COLO668 (cell line): ENCODE results near the gene MUC20.
"Not testable (repeated sequence)": the region's sequence is repeated elsewhere in the genome, so short reads cannot be mapped to it uniquely, and the experiment has no call there.

Experiments
- DNase-seq: peaks from one replicate; lab custom pipeline; 2025; ENCODE audit not compliant: unreplicated experiment; lab: John Stamatoyannopoulos, UW

The MUC20 gene, protein sequence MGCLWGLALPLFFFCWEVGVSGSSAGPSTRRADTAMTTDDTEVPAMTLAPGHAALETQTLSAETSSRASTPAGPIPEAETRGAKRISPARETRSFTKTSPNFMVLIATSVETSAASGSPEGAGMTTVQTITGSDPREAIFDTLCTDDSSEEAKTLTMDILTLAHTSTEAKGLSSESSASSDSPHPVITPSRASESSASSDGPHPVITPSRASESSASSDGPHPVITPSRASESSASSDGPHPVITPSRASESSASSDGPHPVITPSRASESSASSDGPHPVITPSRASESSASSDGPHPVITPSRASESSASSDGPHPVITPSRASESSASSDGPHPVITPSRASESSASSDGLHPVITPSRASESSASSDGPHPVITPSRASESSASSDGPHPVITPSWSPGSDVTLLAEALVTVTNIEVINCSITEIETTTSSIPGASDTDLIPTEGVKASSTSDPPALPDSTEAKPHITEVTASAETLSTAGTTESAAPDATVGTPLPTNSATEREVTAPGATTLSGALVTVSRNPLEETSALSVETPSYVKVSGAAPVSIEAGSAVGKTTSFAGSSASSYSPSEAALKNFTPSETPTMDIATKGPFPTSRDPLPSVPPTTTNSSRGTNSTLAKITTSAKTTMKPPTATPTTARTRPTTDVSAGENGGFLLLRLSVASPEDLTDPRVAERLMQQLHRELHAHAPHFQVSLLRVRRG

DNA sequence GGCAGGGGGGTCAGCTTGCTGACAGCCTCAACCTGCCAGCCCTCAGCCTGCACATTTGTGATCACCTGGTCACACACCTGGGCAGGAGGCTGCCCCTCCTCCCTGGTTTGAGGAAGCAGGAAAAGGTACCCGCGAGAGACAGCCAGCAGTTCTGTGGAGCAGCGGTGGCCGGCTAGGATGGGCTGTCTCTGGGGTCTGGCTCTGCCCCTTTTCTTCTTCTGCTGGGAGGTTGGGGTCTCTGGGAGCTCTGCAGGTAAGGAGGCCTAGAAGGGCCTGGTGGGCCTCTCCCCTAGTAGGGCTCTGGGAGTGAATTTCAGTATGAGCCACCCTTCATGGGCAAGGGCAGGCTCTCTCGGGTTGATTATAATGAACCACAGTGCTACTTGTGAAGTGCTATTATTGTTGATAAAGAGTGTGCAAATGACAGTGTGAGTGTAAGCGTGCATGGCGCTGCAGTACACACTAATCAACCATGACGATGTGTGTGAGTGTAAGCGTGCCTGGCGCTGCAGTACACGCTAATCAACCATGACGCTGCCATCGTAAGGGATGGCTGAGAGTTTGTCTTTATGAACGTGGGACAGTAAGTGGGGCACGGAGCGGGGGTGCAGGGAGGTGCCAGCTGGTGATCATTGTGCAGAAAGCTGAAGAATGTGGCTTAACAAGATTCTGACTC is at the start of gene MUC20:
TSS of gene MUC20 (plus strand) at position 148 of the 676 bp plus-strand sequence. CDS start at position 178, 30 bp downstream.
- DNase-seq, result not testable (repeated sequence)

DNA sequence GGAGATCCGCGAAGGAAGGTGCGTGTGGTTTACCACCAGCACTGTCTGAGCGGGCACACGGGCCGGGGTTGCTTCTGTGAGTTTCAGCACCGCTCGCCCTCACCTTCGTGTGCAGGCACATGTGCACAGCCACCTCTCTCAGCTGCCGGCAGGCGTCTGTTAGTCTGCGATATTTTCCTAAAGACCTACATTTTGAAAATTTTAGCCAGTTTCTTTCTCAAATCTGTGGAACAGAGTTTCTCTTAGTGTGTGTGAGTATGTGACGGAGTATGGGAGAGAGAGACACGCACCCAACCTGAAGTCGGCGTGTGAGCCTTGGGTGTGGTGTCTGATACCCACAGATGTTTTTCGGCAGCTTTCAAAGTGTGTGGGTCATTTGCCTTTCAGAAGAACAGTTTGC is 49.5 kb upstream of the MUC20 start:
- DNase-seq, result not testable (repeated sequence)

DNA sequence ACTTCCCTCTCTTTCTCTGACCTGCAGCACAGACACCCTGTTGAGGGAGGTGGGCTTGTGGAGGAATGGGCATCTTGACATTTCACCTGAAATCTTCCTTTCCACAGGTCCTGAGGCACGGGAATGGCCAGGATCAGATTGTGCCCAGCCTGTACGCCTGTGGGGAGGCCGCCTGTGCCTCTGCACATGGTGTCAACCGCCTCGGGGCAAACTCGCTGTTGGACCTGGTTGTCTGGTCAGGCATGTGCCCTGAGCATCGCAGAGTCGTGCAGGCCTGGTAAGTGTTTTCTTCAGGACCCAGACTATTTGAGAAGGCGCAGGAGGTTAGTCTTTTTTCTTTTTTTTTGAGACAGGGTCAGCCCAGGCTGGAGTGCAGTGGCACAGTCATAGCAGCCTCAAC is 47.1 kb upstream of the MUC20 start:
- DNase-seq, result not testable (repeated sequence)

DNA sequence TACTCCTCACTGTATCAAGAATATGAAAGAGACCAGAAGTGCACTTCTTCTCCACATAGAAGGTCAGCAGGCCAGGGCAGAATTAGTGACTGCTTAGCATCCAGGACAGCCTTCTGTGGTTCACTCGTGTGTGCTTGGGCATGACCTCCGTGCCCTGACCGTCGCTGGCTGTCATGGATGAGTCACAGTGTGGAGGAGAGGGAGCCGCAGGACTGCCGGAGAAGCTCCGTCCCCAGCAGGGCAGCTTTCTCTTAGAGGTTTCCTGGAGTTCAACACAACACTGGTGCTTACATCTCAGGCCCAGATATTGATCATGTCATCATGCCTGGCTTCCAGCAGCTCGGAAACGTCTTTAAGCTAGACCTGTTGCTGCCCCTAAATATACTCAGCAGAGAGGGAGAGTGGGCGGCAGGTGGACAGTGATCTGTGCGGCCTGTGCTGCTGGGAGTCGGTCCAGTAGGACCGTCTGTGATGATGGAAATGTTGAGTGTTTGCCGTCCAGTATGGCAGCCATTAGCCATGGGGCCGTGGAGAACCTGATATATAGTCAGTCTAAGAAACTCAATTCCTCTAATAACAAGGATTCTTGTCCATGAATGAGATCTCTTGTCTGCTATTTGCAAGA is 42.3 kb upstream of the MUC20 start:
- DNase-seq, result not testable (repeated sequence)

DNA sequence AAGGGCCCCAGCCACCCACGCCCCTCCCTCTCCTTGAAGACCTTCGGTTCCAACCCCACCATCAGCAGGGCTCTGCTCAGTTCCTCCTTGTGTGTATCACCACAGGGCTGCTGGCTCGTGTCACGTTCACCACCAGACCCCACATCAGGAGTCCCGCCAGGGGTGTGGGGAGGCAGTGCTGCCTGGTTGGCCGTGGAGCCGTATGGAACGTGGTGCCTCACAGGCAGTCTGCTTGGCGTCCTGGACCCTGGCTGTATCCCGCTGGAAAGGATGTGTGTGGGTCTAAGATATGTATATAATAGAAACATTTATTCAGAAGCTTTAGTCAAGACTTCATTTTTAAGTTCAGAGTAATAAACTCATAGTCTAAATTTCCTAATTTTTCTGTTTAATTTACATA is 40.1 kb upstream of the MUC20 start:
- not testable (repeated sequence) for DNase-seq

DNA sequence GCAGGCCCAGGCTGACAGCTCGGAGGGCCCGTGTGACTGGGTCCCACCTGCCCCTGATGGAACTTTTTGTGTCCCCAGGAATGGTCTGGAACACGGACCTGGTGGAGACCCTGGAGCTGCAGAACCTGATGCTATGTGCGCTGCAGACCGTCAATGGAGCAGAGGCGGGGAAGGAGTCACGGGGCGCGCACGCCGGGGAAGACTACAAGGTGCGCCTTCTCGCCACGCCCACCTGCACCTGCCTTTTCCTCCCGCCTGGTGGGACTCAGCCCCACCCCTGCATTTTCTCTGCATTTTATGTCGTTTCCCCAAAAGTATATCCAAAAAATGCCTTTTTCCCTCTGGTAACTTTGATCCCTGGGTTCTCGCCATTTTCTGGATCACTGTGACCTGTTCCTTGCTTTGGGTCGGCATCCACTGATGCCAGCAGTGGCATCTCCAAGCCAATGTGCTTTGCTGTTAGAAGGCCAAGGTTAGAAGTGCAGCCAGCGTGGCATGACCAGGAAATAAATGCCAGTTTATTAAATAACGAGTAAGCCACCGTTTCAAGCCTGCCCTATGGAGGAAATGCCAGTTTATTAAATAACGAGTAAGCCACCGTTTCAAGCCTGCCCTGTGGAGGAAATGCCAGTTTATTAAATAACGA is 39.2 kb upstream of the MUC20 start:
- not testable (repeated sequence) for DNase-seq

DNA sequence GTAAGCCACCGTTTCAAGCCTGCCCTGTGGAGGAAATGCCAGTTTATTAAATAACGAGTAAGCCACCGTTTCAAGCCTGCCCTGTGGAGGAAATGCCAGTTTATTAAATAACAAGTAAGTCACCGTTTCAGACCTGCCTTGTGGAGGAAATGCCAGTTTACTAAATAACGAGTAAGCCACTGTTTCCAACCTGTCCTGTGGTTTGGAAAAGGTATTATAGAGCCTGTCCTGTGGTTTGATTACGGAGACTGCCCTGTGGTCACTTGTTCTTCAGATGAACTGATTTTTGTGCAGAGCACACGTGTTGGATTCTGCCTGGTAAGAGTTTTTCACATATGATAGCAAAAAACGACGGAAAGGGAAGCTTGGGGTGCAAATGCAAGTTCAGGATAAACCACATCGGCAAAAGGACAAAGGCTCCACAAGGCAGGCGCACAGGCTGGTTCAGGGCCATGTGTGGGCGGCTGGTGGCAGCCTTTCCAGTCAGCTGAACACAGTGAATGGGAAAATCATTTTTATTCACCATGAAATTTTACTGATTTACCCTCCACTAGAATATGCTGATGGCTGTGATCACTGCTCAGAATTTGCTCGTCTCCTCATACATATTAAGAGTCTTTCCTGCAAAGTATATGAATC is 38.6 kb upstream of the MUC20 start:
- not testable (repeated sequence) for DNase-seq

DNA sequence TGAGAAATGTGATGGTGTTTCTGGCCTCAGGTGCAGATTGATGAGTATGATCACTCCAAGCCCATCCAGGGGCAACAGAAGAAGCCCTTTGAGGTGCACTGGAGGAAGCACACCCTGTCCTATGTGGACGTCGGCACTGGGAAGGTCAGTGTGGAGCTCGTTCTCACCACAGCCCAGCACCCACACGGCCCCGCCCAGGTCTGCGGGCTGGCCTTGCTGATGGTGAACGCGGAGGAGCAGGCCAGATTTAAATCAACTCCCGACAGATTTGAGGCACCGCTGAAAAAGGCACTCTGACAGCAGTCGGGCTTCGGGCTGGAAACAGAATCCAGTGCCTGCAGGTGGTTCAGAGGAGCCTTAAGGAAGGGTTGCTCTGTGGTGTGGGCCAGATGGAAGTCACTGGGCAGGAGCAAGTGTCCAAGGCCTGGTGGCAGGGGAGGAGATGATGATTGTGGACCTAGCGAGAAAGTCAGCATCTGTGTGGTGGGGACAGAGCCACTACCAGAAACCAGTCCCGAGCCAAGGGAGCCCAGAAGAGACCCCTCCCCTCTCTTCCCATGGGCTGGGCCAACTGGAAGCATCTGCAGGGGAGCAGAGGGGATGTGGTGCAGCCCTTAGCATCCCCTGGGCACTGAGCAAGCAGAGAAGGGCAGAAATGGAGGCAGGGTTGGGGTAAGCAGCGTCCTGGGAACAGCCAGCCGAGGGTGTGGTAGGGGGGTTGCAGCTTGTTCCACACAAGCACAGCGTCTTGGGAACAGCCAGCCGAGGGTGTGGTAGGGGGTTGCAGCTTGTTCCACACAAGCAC is 36.9 kb upstream of the MUC20 start:
- DNase-seq, result not testable (repeated sequence)

DNA sequence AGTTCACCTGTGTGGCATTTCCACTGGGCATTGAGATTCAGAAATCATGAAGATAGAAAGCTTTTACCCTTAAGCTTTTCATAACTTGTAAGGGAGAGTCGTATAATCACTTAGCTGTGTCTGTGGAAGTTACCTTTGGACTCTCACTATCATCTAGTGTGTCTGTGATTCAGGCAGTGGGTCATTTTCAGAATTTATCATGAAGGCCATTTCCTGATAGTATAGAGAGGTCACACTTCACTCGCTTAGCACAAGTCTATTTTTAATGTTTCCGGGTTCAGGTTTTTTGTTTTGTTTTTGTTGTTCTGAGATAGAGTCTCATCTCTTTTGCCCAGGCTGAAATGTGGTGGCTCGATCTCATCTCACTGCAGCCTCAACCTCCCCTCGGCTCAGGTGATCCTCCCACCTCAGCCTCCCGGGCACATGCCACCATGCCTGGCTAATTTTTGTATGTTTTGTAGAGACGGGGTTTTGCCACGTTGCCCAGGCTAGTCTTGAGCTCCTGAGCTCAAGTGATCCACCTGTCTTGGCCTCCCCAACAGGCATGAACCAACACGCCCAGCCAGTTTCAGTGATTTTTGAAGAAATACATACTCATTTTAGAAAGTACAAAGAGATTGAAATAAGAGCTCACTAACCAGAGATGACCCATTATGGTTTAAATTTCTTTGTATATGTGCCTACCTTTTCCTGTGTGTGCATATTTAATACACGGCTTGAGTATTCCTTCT is 36.1 kb upstream of the MUC20 start:
- DNase-seq, result not testable (repeated sequence)

DNA sequence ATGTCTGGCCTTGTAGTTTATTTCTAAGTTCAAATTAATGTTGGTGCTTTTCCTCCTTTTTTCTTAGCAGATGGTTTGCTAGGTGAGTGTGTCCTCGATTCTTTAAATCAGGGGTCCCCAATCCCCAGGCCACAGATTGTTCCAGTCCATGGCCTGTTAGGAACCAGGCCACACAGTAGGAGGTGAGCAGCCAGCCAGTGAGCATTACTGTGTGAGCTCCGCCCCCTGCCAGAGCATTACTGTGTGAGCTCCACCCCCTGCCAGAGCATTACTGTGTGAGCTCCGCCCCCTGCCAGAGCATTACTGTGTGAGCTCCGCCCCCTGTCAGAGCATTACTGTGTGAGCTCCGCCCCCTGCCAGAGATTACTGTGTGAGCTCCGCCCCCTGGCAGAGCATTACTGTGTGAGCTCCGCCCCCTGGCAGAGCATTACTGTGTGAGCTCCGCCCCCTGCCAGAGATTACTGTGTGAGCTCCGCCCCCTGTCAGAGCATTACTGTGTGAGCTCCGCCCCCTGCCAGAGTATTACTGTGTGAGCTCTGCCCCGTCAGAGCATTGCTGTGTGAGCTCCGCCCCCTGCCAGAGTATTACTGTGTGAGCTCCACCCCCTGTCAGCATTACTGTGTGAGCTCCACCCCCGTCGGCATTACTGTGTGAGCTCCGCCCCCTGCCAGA is 34.1 kb upstream of the MUC20 start:
- not testable (repeated sequence) for DNase-seq

DNA sequence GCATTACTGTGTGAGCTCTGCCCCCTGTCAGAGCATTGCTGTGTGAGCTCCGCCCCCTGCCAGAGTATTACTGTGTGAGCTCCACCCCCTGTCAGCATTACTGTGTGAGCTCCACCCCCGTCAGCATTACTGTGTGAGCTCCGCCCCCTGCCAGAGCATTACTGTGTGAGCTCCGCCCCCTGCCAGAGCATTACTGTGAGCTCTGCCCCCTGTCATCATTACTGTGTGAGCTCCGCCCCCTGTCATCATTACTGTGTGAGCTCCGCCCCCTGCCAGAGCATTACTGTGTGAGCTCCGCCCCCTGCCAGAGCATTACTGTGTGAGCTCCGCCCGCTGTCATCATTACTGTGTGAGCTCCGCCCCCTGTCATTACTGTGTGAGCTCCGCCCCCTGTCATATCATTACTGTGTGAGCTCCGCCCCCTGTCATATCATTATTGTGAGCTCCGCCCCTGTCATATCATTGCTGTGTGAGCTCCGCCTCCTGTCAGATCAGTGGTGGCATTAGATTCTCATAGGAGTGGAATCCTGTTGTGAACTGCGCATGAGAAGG is 33.5 kb upstream of the MUC20 start:
- not testable (repeated sequence) for DNase-seq

DNA sequence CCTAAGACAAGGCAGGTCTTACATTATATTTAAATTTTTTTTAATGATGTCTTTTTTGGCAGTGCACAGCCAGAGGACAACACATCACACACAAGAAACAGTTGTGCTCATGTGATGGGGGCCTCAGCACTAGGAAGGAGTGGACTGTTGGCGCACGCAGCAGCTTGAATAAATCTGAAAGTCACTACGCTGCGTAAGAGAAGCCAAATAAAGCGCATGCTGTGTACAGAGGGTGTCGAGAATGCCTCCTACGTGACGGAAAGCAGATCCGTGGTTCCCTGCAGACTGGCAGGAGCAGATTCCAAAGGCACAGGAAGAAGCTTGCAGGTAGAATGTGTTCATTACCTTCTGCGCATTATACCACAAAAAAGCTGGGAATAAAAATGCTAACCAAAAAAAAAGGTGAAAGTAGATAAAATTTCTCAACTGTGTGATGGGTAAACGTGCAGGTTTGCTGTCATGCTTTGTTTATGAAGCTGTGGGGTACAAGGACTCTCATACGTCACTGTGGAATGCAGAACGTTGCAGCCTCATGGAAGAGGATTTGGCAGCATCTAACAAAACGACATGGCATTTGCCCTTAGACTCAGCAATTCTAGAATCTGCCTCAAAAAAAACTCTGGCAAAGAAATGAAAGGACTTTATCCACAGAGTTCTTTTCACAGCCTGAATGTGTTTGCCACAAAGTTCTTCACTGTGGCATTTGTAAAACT is 32.2 kb upstream of the MUC20 start:
- not testable (repeated sequence) for DNase-seq

DNA sequence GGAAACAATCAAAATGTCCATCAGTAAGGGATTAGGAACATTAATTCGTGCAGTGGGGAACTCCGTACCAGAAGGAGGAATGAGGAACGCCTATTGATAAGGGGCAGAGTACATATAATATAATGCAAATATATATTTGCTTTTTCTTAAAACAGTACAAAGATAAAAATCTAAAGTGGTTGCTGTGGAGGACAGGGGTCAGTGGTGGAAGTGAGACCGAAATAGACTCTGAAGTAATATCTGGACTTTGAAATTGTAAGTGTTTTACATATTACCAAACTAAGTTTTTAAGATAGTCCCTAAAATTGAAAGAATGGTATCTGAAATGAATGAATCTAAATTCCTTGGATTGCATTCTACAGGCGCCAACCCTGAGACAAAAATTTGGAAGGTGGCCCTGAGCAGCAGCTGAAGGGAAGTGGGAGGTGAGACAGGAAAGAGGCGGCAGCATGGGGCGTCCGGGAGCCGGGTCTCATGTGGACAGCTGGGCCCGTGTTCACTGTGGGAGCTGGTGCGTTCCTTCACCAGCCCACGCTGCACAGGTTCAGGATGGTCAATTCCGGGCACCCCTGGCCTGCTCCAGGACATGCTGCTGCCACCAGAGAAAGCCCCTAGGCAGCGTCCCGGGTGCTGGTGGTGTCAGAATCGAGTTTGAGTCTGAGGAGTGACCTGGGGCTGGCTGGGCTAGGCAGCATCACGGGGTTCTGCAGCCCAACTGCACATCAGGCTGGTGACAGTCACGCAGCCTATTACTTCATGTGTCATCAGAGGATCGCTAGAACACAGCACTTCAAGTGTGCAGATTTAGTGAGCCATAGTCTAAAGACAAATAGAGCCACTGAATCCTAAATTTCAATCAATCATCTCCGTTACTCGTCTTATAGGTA is 31.4 kb upstream of the MUC20 start:
- not testable (repeated sequence) for DNase-seq

DNA sequence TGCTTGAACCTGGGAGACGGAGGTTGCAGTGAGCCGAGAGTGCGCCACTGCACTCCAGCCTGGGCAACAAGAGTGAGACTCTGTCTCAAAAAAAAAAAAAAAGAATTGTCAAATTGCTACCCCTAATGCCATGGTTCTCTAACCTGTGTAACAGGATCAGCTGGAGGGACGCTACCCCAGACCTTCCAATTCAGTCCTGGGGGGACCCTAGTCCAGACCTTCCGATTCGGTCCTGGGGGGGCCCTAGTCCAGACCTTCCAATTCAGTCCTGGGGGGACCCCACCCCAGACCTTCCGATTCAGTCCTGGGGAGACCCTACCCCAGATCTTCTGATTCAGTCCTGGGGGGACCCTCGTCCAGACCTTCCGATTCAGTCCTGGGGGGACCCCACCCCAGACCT is 29.8 kb upstream of the MUC20 start:
- no peak for DNase-seq

DNA sequence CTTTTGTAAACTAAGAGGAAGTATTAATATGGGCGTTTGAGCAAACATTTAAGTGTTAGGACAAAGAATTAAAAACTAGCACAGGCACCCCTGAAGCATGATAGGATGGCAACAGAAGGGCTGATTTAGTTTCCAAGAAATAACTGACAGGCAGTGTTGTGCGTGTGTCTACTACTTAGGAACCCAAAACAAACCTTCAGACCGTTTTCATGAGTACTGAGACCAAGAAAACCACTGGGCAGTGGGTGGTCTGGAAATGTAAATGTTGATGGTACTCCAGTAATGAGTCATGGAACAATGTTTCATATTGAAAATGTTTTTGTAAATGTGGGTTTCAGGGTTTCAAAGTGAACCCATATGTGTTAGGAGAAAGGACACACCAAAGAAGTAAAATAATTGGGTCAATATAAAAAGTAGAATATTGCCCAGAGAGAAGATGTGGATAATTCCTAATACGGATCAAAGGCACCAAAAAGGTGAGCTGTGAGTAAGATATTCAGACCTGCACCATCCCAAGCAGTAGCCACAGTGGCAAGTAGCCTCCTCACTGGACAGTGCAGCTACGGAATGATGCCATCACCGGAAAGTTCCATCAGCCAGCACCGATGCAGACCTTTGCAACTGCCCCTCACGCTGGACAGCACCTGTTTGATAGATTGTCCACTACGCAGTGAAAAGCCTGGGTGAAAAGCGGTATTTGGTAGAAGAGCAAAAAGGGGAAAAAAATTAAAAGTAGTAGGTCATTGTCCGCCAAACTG is 29.0 kb upstream of the MUC20 start:
- DNase-seq, result not testable (repeated sequence)

DNA sequence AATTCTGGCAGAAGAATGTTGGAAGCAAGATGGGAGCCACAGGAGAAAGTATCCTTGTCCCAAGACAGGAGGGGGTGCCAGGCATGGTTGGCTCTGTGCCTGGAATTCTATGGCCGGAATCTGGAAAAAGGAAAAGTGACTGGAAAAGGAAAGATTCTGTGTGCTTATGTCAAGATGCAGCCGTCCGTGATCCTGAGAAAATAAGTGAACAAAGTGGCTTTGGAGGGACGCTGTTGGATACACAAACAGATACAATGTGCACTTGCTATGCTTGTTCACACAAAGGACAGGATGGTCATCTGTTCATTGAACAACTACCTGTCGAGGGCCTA is 28.5 kb upstream of the MUC20 start:
- no peak for DNase-seq
